NOMO-1 (cell line): ENCODE measurements around the gene ADAM19.
A peak's percentile ranks its signal among the peaks of the same experiment; 100 is the strongest.
"Not testable (repeated sequence)": the region's sequence is repeated elsewhere in the genome, so short reads cannot be mapped to it uniquely, and the experiment has no call there.

Experiments
- DNase-seq, 2 experiments: peaks; one replicate each; lab custom pipeline; 2025; ENCODE audit not compliant: unreplicated experiment in 2 of 2; lab: John Stamatoyannopoulos, UW

The ADAM19 gene

DNA sequence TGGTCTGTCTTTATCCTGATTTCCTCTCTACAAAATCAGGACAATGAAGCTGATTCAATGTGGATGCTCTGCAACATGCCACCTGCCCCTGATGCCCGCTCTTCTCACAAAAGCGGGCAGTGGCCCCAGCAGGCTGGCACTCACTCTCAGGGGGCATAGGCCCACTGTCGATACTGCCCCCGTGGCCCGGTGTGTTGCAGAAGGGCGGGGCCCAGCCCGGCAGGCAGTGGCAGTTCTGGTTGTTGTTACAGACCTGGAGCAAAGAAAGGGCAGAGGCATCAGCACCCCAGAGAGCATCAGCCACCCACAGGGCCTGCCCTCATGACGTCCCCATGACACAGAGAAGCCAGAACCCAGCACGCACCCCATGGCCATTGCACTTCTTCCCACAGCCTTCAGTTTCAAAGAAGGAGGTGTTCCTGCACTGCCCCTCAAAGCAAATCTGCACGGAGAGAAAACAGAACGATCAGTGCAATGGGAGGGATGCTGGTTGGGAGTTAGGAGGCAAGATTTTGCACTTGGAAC is 84.0 kb downstream of the ADAM19 start:
- DNase-seq = no peak

DNA sequence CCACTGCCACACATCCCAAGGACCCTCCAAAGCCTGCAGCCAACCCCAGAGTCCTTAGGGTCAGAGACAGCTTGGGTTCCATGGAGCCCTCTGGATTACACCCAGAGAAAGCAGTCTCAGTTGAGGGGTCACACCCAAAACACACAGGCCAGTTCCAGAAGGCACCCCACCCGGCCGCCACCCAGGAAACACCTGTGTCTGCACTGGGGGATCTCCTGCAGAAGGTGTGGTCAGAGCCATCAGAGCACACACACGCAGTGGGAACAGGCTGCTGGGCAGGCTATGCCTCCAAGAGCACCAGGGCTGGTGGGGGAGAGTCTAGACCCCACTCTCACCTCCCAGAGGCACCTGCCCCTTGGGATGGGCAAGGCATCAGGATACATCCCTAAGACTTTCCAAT is 88.2 kb downstream of the ADAM19 start:
- DNase-seq = no peak

DNA sequence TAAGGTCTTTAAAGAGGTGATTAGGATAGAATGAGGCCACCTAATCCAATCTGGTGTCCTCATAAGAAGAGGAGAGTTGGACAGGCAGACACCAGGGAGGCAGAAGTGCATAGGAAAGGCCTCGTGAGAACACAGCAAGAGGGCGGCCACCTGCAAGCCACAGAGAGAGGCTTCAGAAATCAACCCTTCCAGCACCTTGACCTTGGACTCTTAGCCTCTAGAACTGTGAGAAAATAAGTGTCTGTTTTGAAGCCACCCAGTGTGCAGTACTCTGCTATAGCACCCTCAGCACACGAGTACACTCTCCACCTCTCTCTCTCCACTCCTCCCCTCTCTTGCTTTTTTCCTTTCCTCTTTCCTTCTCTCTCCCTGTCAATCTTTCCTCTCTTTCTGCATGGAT is 88.7 kb downstream of the ADAM19 start:
- DNase-seq = no peak

DNA sequence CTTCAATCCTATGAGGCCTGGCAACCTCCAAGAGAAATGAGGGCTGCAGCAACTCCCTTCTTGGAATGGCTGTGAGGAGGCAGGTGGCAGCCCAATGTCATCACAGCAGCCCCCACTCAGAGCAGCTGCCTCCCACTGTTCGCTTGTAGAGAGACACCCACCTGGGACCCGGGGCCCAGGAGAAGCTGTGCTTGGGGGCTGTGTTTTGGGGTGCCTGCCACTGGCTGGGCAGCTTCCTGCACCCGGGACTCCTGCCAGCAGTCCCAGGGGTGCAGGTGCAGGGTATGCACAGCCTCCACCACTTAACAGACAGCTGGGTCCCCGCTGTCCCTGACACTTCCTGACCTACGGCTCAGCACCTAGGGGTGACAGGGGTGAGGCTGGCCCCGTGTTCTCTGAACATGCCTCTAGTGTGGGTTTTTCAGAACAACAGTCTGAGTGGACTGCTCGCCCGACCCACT is 89.3 kb downstream of the ADAM19 start:
- no peak for DNase-seq

DNA sequence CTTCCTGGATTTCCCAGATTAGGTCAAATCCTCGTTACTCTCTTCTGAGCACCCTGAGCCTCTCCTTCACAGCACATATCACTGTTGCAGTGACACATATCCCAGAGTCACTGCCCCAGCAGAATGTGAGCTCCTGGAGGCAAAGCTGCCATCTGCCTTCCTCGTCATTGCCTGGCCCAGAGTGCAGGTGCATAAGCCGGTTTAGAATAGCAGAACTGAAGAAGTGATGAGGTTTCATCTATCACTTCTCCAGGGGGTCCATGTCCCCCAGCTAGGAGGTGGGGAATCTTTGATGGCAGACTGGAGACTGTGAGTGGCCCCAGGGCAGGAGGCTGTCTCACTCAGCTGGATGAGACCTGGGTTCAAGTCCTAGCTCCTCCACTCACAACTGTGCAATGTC is 89.8 kb downstream of the ADAM19 start:
- no peak for DNase-seq

DNA sequence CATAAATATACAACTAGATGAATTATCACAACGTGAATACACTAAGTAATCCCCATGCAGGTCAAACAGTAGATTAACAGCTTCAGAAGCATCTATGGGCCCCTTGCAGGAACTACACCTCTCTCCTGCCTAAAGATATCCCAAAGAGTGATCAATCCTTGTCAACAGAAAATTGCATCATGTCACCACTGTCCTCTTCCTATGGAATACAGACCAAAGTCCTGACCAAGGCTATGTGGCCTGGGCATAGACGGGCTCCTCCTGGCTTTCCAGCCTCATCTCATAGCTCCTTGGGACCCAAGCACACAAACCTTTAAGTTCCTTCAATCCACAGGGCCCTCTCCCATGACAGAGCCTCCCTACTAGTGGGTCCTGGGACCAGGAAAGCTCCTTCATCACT is 90.2 kb downstream of the ADAM19 start:
- no peak for DNase-seq

DNA sequence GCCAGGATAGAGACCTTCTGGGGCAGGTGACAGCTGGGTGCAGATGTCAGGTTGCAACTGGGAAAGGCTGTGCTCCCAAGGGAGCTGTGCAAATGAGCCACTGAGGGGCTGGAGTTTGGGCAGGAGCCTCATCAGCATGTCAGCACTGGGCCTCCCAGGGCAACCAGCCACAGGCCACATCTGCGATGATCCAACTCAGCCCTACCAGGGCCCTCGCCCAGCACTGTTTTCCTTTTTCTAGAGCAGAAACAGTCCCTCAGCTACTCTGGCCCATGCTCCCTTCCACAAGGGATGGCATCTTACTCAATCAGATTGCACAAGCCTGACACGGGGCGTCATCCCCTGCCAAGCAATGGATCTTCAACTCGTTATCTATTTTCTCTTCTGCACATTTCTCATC is 90.8 kb downstream of the ADAM19 start:
- peak; percentile 66 to 81 for DNase-seq

DNA sequence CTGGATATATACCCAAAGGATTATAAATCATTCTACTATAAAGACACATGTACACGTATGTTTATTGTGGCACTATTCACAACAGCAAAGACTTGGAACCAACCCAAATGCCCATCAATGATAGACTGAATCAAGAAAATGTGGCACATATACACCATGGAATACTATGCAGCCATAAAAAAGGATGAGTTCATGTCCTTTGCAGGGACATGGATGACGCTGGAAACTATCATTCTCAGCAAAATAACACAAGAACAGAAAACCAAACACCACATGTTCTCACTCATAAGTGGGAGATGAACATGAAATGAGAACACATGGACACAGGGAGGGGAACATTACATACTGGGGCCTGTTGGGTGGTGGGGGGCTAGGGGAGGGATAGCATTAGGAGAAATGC is 92.9 kb downstream of the ADAM19 start:
- DNase-seq = not testable (repeated sequence)

DNA sequence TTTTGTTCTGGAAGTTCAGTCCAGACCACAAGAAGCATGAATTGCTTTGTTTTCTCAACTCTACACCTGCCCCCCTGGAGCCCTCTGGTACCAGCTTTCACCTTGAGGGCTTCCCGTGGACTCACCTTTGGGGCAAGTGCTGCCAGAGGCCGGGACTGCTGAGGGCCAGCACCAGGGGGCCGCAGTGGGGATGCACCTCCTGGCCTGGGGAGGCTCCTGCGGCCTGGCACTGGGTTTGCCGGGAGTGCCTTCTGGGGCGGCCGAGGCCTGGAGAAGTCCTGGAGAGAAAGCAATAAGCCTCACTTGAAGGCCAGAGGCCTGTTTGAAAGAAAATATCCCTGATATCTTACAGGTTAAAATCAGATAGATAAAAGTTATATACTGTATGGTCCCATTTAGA is 93.9 kb downstream of the ADAM19 start:
- DNase-seq = no peak

DNA sequence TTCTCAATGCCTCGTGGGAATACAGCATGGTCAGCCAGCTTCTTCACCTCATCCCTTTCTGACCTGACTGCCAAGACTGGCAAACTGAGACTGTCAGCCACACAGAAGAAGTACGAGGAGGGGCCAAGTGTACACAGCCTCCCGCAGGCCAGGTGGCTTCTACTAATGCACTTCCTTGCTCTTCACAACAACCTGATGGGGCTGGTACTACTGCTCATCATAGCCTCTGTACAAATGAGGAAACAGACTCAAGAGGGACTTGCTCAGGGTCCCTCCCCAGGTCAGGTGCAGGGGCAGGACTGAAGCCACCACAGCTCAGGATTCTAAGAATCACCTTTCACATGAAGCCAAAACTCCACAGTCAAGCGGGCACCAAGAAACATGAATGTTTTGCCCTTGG is 94.3 kb downstream of the ADAM19 start:
- DNase-seq = no peak

DNA sequence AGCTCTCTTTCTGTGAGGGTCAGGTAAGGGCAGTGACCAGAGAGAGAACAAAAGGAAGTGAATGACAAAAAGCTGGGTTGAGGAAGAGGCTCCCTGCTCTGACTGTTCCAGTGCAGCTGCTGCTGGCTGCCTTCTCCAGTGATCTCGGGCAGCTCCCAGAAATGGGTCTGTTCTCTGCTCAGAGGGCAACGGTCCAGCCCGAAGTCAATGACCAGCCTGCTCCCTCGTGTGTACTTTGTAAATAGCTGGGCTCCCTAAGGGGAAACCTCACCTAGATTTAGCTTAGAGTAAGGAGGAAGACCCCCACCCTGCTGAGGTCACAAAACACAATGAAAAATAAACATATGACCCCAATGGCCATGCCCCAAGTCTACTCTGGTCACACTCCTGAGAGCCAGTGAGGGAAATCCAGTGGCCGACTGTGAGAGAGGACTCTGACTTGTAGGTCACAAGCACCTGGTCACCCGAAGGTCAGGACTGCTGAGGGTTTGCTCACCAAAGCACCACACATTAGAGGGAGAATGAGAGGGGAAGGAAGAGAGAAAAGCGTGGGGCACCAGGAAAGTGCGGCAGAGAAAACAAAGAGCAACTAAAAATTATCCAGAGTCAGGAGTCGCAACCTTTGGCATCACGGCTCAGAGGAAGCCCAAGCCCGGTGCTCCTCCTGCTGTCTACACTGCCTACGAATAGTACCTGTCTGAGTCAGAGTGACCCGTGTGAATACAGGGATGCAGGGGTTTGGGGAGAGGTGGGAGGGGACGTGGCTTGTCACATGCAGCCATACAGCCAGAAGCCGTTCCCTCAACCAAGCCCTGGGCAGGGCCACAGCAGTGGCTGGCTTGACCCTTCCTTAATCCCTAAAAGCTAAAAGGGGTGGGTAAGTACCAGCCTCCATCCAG is 95.7 kb downstream of the ADAM19 start:
- no peak for DNase-seq

DNA sequence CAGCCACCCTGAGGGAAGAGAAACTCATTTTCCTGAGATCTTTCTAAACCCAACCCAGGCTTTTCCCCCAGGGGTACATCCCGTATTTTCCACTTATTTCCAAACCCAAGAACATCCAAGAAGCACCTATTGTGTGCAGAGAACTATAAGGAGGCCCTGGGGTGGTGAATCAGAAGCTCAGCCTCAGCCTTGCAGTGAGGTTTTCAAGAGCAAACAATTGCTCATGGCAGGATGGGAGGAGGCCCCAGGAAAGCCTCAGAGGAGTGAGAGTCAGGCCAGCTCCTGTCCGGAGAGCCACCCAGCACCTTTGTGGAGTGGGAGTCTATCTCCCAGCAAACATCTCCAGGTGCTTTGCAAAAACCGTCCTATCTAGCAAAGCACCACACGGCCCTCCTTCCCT is 96.4 kb downstream of the ADAM19 start:
- no peak for DNase-seq

DNA sequence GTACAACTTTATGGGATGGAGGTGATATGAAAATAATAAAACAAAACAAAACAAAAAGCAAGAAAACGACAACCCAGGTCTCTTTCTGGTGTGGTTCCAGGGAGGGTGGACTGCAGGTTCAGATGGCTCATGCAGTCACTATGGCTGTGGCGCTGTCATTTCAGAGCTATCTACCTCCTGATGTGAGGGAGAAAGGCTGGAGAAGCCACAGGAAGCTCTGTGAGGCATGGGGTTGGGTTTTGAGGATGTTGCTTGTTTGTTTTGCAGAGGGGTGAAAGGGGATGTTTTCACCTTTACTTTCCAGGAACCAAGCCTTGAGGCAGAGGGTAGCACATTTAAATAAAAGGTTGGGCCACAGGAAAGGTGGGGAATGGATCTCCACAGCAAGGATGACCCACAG is 96.8 kb downstream of the ADAM19 start:
- no peak for DNase-seq

DNA sequence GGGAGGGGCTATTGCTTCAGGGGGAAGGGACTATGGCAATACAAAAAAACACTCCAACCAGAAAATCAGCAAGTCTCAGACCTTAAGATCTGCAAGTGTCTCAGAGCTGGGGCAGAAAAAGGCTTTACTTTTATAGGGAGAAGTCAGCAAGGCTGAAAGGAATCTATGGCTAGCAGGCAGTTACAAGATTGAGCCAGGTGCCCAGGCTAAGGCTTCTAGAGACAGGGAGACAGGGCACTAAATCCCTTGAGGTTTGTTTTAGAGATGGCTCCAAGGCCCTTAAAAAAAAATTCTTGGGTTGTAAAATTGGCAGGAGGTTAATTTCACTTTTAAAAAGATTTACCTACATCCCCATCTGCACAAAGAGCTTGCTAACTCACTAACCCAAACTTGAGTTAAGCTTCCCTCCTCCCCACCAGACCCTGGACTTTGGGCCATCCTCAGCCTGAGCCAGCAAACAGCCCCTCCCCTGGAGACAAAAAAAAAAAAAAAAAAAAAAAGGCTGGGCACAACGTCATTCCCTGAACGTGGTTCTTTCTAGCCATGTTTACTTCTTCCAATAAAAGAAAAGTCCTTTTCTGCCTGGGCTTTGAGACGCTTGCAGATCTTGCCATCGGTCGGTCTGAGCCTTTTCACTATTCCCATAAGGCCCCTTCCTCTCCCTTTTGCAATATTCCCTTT is 97.6 kb downstream of the ADAM19 start:
- DNase-seq = no peak

DNA sequence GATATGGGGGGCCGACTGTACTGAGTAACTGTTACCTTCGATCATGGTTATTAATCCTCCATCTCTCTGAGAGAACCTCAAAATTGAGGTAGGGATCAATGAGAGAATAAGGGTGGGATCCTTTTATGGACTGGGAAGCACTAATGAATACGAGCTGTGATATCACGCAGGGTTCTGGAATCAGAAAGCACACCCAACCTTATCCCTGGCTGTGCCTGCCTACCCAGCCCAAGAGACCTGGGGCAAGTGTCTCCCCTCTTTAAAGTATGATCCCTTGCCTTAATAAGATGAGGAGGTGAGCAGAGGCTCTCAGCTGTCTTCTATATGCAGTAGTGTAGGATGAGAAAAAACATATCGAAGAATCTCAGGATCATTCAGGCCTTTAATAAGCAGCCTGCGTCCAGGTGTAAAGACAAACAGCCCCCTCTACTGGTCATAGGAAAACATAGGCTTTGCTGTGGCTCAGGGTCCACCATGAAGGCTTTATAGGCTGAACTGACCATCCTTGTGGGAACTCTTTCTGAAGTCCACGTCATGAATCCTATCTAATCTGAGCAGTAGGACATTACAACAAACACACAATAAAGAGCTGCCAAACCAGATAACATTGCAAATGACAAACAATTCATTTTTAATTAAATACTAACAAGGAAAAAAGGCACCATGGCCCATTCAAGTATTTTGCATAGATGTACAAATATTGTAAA is 98.7 kb downstream of the ADAM19 start:
- DNase-seq = peak; percentile 61

DNA sequence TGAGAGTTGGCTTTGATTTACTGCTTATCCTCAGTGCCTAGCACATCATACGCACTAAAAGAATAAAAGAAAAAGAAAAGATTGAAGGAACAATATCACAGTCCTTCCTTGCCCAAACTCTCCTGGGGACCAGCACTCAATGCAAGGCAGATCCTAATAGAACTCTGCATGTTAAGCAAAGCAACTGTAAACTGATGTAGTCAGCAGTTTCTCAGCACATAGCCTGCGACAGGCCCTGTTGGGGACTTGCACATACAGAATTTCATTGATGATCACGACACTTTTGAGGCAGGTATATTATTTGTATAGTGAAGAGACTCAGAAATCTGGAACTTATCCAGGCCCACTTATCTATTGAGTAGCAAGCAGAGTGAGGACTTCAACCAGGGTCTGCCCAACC is 100.1 kb downstream of the ADAM19 start:
- DNase-seq = no peak

DNA sequence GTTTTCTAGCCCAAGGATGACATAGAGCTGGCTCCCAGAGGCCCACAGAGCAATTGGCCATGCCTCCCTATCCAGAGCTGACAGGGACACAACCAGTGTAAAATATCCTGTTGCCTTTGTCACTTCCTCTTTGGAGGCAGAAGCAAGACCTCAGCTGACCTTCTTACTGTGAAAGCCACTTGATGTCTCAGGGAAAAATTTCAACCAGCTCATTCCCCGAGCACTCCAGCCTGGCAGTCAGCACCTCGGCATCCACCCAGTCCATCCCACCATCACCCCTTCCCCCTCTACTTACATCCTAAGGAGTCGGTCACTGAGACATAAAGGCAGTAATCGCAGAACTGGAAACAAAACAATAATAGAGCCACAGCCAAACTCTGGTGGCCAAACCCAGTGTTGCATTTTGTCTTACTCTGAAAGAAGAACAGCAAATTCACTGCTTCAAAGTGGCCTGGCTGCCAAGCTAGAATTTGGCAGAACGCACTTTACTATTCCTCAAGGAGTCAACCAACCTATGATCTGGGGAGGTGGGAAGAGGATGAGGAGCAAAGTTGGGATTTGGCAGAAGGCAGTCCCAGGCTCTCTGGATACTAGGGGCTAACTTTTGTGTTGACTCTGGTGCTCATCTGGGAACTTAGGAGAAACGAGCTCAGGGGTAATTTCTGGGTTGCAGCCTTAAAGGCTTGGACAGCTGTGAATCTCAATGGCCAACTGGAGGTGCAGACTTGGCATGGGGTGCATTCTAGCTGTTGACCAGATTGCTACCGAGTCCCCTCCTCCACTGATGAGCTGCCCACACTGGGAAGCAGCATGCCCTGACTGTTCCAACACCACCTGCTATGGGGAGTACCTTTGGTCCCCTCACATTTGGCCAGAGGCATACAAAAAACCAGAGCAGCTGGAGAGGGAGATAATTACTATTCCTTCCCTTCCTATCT is 101.9 kb downstream of the ADAM19 start:
- peak in 1 of 2 experiments; percentile 48 for DNase-seq

DNA sequence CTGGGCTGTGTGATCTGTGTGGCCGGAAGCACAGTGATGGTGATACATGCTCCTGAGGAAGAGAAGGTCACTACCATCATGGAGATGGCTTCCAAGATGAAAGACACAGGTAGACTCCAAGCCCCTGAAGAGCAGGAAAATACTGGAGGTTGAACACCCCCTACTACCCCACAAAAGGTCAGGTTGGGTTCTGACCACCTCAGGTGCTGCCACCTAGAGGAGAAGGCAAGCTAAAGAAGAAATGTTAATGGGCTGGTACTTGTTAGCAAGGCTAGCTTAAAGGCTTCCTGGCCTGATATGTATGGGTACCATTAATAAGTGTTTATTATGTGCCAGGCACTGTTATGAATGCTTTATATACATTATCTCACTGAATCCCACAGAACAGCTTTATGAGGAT is 103.9 kb downstream of the ADAM19 start:
- peak; percentile 20 to 23 for DNase-seq

DNA sequence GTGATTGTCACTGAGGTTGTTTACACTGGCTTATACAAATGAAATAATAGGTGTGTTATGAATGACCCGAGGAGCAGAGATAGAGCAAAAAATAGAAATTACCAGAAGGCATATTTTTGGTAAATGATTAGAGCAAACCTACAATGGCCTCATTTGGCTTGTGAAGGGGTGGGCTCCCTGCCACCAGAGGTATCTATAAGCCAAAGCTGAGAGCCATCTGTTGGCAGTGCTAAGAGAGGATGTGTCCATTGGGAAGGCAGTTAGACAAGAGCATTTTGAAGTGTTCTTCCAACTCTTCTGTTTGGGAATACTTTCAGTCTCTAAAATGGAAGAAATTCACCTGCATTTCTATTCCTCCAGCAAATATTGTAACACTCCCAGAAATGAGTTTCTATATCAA is 104.9 kb downstream of the ADAM19 start:
- DNase-seq = no peak

DNA sequence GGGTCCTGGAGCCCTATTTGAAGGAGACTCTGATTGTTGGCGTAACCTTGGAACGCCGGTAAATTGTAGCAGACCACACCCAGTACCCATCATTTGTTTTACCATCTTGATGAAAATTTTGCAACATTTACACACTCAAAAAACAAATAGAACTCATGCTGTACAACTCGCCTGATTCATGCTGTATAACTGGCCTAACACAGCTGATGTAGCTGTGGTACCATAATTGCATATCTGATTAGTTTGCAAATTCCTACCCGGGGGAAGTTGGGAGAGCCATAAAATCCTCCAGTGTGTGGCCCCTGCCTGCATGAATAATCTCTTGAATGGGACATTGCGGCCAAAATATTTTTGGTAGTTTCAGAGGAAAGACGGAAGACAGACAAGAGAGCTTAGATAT is 105.9 kb downstream of the ADAM19 start:
- no peak for DNase-seq
